ENCODE results near the gene CPA4. TPM values are rescaled to one million over a fixed set of nuclear protein-coding genes. Genes with fewer than 3 reads are reported as not detected.
"Not testable (repeated sequence)": the region's sequence is repeated elsewhere in the genome, so short reads cannot be mapped to it uniquely, and the experiment has no call there.

Gene CPA4
- 0.78 TPM for total RNA-seq

- no peak for DNase-seq
Measured at GRCh38 chr7:130292682-130293257, at the start of gene CPA4. TSS of gene CPA4 (plus strand) at chr7:130293161. CDS start at chr7:130293181, 20 bp downstream.

- DNase-seq = not testable (repeated sequence)
Measured at GRCh38 chr7:130243486-130243885, 49.5 kb upstream of the CPA4 start.

DNA sequence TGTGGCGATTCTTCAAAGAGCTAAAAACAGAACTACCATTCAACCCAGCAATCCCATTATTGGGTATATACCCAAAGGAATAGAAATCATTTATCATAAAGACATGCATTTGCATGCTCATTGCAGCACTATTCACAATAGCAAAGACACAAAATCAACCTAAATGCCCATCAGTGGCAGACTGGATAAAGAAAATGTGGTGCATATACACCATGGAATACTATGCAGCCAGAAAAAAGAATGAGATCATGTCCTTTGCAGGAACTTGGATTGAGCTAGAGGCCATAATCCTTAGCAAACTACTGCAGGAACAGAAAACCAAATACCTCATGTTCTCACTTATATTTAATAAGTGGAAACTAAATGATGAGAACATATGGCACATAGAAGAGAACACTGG lies 46.5 kb upstream of the CPA4 start:
- not testable (repeated sequence) for DNase-seq

DNA sequence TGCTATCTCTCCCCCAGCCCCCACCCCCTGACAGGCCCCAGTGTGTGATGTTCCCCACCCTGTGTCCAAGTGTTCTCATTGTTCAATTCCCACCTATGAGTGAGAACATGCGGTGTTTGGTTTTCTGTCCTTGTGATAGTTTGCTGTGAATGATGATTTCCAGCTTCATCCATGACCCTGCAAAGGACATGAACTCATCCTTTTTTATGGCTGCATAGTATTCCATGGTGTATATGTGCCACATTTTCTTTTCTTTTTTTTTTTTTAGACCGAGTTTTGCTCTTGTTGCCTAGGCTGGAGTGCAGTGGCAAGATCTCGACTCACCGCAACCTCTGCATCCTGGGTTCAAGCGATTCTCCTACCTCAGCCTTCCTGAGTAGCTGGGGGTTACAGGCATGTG lies 44.1 kb upstream of the CPA4 start:
- DNase-seq = not testable (repeated sequence)

- DNase-seq = not testable (repeated sequence)
Measured at GRCh38 chr7:130249626-130250025, 43.3 kb upstream of the CPA4 start.

- no peak for DNase-seq
Measured at GRCh38 chr7:130254555-130254954, 38.4 kb upstream of the CPA4 start.

DNA sequence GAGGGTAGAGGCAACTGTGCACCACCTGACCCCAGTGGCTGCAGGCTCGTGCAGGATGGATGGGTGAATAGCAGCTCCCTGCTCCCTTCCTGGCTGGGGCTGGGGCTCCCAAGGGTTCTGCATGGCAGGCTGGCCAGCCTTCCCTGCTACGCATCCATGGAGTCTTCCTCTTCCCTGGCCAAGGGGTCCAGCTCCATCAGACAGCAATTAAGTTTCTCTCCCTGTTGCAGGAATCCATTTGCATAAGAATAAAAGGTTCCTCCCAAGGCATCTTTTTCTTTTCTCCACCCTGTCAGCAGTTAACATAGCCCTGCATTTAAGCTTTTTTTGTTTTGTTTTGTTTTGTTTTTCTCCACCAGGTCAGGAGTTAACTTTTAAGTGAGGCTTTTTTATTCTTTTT lies 36.3 kb upstream of the CPA4 start:
- no peak for DNase-seq

- DNase-seq = no peak
Measured at GRCh38 chr7:130258494-130259078, 34.4 kb upstream of the CPA4 start.

- DNase-seq = no peak
Measured at GRCh38 chr7:130262448-130262847, 30.5 kb upstream of the CPA4 start.

DNA sequence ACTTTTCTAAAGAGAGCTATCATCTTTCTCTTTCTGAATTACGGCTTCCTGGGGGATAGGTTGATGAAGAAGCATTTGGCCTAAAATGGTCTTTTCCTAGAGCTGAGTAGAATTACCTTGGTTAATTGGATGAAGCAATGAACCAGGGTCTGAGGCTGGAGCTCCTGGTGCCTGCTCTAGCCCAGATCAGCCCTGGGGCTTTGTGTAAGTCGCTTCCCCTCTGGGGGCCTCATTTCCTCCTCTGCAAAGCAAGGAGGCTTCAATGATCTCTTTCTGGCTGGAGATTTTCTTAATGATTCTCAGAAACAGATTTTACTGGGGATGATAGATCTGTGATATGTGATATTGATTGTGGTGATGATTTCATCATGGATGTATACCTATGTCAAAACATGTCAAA lies 29.8 kb upstream of the CPA4 start:
- no peak for DNase-seq

DNA sequence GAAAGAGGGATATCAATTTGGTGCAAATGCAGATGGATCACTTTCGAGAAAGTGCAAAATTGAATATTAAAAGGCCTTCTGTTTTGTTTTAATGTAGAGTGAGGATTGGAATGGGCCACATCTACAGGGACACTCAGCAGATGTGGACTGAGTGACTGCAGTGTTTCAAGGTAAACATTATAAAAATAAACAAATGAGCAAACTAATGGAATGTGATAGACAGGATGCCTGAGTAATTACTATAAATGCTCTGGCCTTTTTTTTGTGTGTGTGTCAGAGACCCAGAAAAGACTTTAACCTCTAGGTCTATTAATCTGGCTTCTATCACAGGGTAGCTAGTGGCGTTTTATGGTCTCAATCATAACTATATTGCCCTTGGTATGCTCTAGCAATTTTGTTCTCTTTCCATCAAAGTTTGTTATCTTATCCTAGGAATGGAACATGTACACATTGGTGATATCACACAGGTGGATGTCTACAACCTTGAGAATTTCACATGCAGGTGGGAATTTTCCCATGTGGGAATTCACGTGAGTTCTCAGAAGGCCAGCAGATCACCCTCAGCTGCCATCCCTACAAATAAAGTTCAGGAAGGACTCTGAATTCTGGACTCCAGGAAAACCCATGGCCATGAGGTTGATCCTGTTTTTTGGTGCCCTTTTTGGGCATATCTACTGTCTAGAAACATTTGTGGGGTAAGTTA lies 26.6 kb upstream of the CPA4 start, which contains the start of gene CPA2:
Gene CPA2, plus strand, starts transcription at position 606 of the 703 bp plus-strand sequence. Its CDS starts 19 bp downstream, at position 625.
- DNase-seq = no peak

DNA sequence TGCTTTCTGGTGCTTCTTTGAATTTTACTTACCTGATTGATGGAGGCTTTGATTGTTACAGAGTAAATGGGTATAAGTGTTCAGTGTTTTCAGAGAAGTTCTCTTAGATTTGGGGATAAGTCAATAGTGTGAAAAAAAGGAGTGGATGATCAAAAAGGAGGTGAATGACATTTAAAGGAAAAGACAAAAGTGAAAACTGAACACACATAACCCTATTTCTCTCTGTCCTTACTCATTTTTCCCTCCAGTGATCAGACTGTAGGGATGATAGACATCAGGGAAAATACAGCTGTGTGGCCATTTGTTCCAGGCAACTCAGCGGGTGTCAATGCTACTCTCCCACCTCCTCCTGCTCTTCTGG lies 26.0 kb upstream of the CPA4 start:
- DNase-seq = no peak

DNA sequence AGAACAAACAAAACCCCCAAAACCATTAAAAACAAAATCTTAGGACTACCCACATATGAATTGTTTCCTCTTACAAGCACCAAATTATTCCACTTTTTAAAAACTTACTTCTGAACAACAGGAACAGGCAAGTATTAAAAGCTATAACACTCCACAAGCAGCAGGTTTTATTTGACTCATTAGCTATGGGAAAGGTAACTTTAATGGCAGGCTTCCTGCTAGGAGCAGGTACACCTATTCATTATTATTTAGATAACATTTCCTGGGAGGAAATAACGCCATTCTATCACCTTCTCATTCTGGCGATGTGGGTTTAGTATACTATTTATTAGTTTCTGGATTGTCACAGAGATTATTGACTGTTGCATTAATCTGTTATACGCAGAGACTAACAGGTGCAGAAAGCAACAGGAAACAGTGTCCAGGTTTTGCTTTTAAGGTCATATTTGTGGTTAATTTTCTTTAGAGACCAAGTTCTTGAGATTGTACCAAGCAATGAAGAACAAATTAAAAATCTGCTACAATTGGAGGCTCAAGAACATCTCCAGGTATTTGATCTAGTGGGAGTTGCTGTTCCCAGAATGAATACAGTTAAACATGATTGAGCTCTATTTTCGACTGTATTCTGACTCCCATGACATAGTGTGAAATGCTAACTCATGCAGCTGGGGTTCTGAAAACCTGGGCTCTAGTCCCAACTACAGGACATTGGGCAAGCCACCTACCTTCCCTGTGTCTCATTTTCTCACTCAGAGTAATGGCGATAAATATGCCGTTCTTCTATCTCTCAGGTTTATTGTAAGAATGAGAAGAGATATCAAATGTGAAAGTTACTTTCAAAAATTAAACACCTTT lies 24.3 kb upstream of the CPA4 start:
- no peak for DNase-seq

GRCh38 chr7:130269318-130269694 lies 23.7 kb upstream of the CPA4 start:
- DNase-seq = no peak

DNA sequence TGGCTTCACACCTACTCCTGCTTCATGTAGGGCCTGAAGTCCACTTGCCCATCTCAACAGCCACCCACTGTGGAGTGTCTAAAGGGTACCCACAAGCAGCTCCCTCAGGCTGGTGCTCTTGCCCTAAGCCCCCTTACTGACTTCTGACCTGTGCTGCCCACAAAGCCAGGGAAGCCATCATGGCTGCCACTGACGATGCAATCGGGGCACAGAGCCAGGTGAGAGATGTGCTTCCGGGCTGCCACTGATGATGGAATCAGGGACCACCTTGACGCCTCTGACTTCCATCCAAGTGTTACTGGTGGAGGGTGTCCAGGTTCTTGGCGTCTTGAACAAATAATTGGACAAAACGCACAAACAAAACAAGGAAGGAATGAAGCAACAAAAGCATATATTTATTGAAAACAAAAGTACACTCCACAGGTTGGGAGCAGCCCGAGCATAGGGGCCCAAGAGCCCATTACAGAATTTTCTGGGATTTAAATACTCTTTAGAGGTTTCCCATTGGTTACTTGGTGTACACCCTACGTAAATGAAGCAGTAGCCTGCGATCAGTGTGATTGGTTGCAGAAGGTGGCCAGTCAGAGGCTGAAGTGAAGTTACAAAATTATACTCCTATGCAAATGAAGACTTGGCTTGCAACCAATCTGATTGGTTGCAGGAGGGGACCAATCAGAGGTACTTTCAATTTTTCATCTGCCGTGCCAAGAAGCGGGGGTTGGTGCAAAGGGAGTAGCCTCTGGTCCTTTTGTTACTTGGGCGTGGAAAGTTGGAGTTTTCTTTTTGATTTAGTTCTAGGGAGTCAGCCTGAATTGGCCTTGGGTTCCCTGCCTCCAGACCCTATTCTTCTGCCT lies 21.8 kb upstream of the CPA4 start:
- no peak for DNase-seq

DNA sequence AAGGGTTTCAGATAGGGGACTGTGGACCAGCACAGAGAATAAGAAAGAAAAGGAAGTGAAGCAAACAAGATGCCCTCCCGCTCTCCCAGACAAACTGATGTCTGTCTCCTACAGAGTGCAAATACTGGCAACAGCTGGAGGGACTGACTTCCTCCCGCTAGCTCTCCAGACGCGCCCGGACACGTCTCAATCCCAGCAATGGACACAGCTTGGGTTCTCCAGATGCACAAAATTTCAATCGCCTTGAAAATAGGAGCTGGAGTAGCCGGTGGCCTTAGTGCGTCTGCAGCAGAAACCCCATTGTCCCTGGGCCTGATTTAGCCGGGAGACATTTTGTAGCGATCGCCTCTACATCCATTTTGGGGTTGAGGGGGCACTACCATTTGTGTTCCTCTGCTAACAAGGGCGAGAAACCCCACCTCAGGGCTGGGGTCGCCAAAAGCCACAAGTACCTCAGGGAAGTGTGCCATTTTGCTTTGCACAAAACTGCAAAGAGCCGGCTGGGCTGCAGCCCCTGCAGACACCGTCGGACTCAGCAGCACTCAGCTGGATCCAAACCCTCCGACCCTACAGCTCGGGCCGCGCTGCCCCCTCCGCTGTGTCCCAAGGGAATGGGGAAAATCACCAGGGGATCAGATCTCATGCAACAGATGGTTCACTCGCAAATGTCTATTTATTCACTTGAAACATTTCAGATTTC lies 20.4 kb upstream of the CPA4 start:
- no peak for DNase-seq

GRCh38 chr7:130273081-130273932 lies 19.7 kb upstream of the CPA4 start:
- DNase-seq = no peak

GRCh38 chr7:130273933-130274255 lies 19.1 kb upstream of the CPA4 start:
- DNase-seq = peak; percentile 6

- DNase-seq = no peak
Measured at GRCh38 chr7:130274296-130274695, 18.7 kb upstream of the CPA4 start.

GRCh38 chr7:130274983-130275591 lies 17.9 kb upstream of the CPA4 start:
- no peak for DNase-seq

Measured in occipital lobe (tissue), 2 donors.